Measurements from ENCODE around the gene LCN9. TPM values are rescaled to one million over a fixed set of nuclear protein-coding genes. Genes with fewer than 3 reads are reported as not detected.

The LCN9 gene
- total RNA-seq, 1 experiment from 2014 or later: 0.52 TPM

DNA sequence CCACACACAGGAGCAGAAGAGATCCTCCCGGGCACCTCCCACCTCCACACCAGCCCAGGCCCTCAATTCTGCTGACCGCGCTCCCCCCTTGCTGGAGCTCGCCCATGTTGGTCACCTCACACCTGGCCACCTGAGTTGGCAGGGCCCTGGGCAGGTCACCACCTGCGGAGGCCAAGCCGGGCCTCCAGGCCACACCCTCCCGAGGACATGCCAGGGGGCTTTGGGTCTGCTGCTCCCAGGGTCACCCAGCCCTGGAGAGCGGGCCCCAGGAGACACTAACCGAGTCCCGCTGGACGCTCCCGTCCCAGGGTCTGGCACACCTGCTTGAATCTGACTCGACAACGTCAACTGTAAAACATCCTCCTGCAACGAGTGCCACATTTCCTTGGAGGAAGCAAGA, 34.1 kb downstream of the LCN9 start:
- no CpG with 5 or more reads among the region's 15 CpGs for WGBS (ENCODE audit: extremely low coverage, insufficient read length, low lambda C conversion rate)
- H4K20me1 ChIP-seq (ENCODE audit: control insufficient read depth, insufficient read depth, insufficient read length): no peaks in the 10 kb centered on the region
- H3K56ac ChIP-seq (ENCODE audit: insufficient read length, low read depth, low read length): no peak overlapping the region
- no peaks in the 10 kb centered on the region for H3K4me1 ChIP-seq (ENCODE audit: insufficient read depth, low read length)
- H2BK20ac ChIP-seq (ENCODE audit: low read depth, low read length, poor library complexity, severe bottlenecking): no peak overlapping the region
- peaks cover 4% of the 10 kb centered on the region for H3K27me3 Mint-ChIP-seq (ENCODE audit: low read depth)
- H3K79me2 ChIP-seq (ENCODE audit: insufficient read depth, low read length): no peaks in the 10 kb centered on the region
- DNase-seq: no peak
- no peak overlapping the region for H3K27ac Mint-ChIP-seq
- no peak overlapping the region for H4K91ac ChIP-seq (ENCODE audit: insufficient read length, low read depth, low read length)
- no peak overlapping the region for H3K9ac ChIP-seq (ENCODE audit: extremely low read depth, insufficient read length, low read length)
- no peak overlapping the region for H3K27ac ChIP-seq (ENCODE audit: insufficient read length, low read depth, low read length)
- no peak overlapping the region for H3K4ac ChIP-seq (ENCODE audit: low read depth, low read length)
- no peak overlapping the region for H3K4me3 Mint-ChIP-seq
- no peaks in the 10 kb centered on the region for H3K27me3 ChIP-seq (ENCODE audit: insufficient read depth, low read length)
- H3K4me1 Mint-ChIP-seq: peaks cover 3 to 9% of the 10 kb centered on the region in 2 experiments; a peak in 2 of 4 replicates
- no peaks in the 10 kb centered on the region for H3K79me1 ChIP-seq (ENCODE audit: insufficient read depth, low read depth, low read length, poor library complexity, severe bottlenecking)
- no peaks in the 10 kb centered on the region for H3K9me3 Mint-ChIP-seq
- no peak overlapping the region for H2BK120ac ChIP-seq (ENCODE audit: low read depth, low read length, poor library complexity, severe bottlenecking)
- no peak overlapping the region for H4K8ac ChIP-seq (replicated peaks; ENCODE audit: insufficient read length, low read depth, low read length)
- H3K4me2 ChIP-seq (ENCODE audit: insufficient read depth, insufficient read length, low read length): no peak overlapping the region
- H2AFZ ChIP-seq (ENCODE audit: low read length): no peak overlapping the region
- H3K18ac ChIP-seq (ENCODE audit: insufficient read length, low read depth, low read length): no peak overlapping the region
- no peaks in the 10 kb centered on the region for H3K23me2 ChIP-seq (ENCODE audit: insufficient read length, low read depth, low read length, poor library complexity, severe bottlenecking)
- H3K23ac ChIP-seq (ENCODE audit: insufficient read length, low read depth, low read length): no peak overlapping the region
- H2BK12ac ChIP-seq (ENCODE audit: insufficient read length, low read depth, low read length): no peak overlapping the region
- H4K5ac ChIP-seq (ENCODE audit: insufficient read length, low read depth, low read length): no peak overlapping the region
- no peaks in the 10 kb centered on the region for H3K9me3 ChIP-seq (ENCODE audit: control insufficient read depth, low read depth, low read length)
- TF ChIP-seq, protein P1, sequence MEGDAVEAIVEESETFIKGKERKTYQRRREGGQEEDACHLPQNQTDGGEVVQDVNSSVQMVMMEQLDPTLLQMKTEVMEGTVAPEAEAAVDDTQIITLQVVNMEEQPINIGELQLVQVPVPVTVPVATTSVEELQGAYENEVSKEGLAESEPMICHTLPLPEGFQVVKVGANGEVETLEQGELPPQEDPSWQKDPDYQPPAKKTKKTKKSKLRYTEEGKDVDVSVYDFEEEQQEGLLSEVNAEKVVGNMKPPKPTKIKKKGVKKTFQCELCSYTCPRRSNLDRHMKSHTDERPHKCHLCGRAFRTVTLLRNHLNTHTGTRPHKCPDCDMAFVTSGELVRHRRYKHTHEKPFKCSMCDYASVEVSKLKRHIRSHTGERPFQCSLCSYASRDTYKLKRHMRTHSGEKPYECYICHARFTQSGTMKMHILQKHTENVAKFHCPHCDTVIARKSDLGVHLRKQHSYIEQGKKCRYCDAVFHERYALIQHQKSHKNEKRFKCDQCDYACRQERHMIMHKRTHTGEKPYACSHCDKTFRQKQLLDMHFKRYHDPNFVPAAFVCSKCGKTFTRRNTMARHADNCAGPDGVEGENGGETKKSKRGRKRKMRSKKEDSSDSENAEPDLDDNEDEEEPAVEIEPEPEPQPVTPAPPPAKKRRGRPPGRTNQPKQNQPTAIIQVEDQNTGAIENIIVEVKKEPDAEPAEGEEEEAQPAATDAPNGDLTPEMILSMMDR (conservative IDR thresholded peaks at IDR 0.05): no peak
- no peak overlapping the region for H2BK15ac ChIP-seq (ENCODE audit: low read depth, low read length)
- H3K36me3 Mint-ChIP-seq (ENCODE audit: insufficient read depth in 1 of 3, low read depth in 3 of 3): no peaks in the 10 kb centered on the region
- H3T11ph ChIP-seq (ENCODE audit: low read length): no peak overlapping the region
- H3K14ac ChIP-seq (ENCODE audit: insufficient read depth, low read length): no peak overlapping the region
- H2BK5ac ChIP-seq (ENCODE audit: insufficient read length, low read length): no peak overlapping the region
- H2AK5ac ChIP-seq (ENCODE audit: insufficient read length, low read length): no peak overlapping the region
